ENCODE data around the gene CCDC39.
"Not testable (repeated sequence)": the region's sequence is repeated elsewhere in the genome, so short reads cannot be mapped to it uniquely, and the experiment has no call there.

Gene CCDC39

DNA sequence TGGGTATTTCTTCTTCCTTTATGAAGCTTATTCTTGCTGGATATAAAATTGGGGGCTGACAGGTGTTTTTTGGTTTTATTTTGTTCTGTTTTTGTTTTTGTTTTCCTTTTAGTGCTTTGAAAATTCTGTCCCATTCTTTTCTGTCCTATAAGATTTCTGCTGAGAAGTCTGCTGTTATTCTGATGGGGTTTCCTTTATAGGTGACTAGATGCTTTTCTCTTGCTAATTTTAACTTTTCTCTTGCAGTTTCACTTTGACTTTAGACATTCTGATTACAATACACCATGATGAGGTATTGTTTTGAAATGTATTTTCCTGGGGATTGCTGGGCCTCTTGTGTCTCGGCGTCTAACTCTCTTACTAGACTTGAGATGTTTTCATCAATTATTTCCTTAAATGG, 54.6 kb downstream of the CCDC39 start:
- no peak for DNase-seq (ENCODE audit: low read depth, low spot score)

DNA sequence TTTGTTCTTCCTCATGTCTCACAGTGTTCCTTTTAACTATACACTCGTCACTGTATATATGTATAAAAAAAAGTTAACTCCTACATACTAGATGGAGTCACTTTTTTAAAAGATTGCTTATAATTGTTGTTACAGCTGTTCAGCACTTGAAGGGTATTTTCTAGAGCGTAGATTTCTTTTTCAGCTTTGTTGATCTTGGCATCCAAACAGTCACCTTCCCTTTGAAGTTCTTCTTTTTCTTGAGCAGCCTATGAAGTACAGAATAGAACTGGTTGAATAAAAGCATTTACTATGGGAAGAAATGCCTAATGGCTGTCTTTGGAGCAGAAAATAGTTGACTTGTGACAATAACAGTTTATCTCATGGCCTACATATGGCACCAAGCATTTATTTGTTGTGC, 59.6 kb downstream of the CCDC39 start:
- no peak for DNase-seq (ENCODE audit: low read depth, low spot score)

DNA sequence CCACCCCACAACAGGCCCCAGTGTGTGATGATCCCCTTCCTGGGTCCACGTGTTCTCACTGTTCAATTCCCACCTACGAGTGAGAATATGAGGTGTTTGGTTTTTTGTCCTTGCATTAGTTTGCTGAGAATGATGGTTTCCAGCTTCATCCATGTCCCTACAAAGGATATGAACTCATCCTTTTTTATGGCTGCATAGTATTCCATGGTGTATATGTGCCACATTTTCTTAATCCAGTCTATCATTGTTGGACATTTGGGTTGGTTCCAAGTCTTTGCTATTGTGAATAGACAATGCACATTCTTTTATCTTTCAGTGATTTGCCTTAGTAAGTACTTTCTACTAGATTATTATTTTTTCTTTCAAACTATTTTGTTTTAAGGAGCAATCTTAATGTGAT, 60.7 kb downstream of the CCDC39 start:
- not testable (repeated sequence) for DNase-seq (ENCODE audit: low read depth, low spot score)

DNA sequence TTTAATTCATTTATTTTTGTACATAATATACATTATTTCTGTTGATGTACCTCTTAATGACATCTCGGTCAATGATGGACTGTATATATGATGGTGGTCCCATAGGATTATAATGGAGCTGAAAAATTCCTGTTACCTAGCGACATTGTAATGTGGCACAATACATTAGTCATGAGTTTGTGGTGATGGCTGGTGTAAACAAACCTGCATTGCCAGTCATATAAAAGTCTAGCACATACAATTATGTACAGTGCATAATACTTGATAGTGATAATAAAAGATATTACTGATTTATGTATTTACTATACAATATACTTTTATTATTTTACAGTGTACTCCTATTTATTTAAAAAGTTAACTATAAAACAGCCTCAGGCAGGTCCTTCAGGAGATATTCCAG, 62.2 kb downstream of the CCDC39 start:
- DNase-seq (ENCODE audit: low read depth, low spot score) = no peak

DNA sequence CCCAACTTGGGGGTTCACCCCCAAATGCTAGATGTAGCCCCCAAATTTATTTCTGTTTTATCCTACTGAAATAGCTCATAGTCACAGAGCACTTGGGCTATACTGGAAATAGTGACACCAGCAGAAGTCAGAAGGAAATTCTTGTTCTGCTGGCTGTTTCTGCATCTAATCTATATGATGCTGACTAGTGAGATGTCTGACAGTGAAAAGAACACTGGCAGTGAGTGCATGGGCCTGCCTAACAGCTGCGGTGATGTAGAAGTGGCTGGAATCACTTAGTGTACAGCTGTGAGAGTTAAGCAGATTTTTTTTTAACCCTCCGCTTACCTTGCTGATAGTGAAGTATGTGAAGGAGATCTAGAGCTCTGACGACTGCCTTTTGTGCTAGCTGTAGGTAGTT, 63.3 kb downstream of the CCDC39 start:
- DNase-seq (ENCODE audit: low read depth, low spot score) = no peak

DNA sequence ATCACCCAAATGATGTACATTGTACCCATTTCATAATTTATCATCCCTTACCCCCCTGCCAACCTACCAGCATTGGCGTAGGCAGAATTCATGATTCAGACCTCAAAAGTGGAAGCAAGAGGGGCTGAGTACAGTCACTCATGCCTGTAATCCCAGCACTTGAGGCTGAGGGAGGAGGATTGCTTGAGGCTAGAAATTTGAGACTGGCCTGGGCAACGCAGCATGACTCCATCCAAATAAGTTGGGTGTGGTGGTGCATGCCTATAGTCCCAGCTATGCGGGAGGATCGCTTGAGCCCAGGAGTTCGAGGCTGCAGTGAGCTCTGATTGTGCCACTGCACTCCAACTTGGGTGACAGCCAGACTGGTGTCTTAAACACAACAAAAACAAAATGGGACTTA, 66.9 kb downstream of the CCDC39 start:
- peak; percentile 53 for DNase-seq (ENCODE audit: low read depth, low spot score)

DNA sequence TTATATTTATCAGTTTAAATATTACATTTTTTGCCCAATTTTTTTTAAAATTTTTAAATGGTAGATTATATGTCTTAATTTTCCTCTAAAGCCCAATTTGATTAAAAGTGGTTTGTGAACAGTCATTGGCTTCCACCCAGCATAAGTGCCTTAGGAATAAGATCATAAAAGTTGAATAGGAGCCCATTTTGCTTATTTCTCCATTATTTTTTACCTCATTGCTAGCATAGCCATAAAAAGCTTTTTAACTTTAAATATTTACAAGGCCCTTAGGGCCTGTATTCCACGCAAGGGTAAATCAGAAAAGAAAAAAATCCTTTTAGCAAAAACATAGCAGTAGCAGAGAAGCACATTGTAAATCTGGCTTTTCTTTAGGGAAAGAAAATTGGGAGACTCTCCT, 68.3 kb downstream of the CCDC39 start:
- DNase-seq (ENCODE audit: low read depth, low spot score) = no peak

DNA sequence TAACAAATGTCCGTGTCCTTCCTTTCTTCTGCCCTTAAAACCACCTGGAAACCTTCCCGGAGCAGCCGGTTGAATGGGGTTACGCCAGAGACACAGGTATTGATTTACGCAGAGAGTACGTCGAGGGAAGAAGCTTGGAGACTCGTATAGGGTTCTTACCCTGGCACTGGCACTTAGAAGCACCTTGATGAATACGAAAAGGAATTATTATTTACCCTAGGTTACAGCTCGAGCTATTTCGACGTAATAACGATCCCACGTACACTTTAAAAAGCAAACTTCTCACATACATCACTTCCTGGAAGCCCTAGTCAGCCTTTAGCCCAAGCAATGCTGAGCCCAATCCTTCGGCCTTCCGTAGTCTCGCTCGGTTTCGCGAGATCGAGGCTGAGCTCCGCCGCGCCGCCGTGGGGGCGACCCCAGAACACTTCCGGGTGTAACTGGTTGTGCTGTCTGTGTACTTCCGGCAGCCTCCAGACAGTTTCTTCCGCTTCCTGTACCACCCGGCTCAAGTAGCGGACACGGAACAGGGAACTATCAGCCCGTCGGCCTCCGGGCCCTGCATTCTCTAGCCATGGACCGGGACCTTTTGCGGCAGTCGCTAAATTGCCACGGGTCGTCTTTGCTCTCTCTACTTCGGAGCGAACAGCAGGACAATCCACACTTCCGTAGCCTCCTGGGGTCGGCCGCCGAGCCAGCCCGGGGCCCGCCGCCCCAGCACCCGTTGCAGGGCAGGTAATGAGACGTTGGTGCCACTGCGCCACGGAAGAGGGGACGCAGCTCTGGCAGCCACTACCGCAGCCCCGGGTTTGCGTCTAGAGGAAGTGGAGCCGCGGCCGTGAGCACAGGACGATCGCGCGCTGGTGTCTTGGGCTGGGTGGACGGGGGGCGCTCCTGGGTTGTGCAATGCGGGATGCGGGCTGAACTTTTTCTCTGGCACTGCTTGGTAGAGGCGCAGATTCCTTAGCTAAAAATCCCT, 77.3 kb downstream of the CCDC39 start, which contains the start of gene TTC14:
TSS of gene TTC14 (plus strand) at position 476 of the 979 bp plus-strand sequence. CDS start at position 575, 99 bp downstream.
- DNase-seq (ENCODE audit: low read depth, low spot score) = peak; percentile 96

DNA sequence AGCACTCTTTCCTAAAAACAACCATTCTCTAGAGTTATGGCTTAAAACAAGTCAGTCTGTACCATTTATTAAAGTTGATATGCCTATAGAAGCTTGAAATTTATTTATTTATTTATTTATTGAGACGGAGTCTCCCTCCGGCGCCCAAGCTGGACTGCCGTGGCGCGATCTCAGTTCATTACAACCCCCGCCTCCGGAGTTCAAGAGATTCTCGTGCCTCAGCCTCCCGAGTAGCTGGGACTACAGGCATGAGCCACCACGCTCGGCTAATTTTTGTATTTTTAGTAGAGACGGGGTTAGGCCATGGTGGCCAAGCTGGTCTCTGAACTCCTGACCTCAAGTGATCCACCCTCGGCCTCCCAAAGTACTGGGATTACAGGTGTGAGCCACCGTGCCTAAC, 78.8 kb downstream of the CCDC39 start:
- no peak for DNase-seq (ENCODE audit: low read depth, low spot score)

DNA sequence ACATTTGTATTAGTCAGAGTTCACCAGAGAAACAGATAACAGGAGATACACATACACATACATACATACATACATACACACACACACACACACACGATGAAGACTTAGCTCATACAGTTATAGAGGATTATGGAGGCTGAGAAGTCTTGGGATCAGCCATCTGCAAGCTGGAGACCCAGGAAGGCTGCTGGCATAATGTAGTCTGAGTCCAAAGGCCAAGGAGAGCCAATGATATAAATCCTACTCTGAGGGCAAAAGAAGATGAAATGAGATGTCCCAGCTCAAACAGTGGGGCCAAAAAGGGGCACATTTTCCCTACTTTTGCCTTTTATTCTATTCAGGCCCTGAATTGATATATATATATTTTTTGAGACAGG, 83.7 kb downstream of the CCDC39 start:
- no peak for DNase-seq (ENCODE audit: low read depth, low spot score)

DNA sequence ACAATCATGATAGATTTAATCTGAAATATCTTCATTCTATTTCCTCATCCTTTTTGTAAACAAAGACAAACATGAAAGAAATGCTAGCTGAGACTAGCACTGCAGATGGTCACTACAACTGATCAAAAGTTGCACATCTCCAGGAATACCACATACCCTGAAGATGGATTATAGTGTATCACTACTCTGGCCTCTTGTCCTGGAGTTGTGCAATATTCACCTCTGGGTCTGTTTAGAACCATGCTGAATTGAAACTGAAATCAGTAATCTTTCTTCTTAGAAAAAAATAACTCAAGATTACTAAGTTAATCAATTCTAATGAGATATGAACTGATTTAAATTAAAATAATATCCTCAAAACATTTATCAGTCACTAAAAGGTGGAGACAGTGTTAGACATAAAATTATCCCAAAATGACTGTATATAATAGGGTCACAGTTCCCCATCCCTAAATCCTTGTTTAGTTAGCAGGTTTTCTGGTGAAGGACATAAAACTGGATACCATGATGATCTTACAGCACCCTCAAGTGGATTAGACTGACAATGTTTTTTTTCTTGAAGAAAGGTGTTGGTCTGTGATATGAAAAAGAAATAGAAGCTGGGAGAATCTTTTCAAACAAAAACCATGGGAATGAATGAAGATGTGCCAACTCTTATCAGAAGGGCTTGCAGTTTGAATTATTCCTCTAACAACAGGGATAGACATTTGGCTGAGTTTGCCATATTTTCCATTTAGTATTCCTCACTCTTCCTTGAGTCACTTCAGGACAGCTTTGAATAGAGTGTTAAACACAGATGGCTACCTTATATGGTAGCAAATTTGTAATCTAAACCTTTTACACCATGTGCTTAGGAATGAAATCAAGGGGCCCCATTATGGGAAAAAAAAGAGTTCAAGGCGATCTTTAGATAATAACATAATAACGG, 84.4 kb downstream of the CCDC39 start:
- DNase-seq (ENCODE audit: low read depth, low spot score) = no peak

DNA sequence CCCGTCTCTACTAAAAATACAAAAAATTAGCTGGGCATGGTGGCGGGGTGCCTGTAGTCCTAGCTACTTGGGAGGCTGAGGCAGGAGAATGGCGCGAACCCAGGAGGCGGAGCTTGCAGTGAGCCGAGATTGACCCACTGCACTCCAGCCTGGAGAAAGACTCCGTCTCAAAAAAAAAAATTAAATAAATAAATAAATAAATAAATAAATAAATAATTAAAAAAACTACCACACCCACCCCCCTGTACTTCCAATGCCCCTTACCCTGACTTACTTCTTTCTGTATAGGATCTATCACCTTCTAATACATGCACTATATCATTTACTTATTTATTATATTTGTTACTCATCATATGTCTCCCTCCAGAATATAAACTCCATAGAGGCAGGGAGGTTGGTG, 85.7 kb downstream of the CCDC39 start:
- not testable (repeated sequence) for DNase-seq (ENCODE audit: low read depth, low spot score)

DNA sequence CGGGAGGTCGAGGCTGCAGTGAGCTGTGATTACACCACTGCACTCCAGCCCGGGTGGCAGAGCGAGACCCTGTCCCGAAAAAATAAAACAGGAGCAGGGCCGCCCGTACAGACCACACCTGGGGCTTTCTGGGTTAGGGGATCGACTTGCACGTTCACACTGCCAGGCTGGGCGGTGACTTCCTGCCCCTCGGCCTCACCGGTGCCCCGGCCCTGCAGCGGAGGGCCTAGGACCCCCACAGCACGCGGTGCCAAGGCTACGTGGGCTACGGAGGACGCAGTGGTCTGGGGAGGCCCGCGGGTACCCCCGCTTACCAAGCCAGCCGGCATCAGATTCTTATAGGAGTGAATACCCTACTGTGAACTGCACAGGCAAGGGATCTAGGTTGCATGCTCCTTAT, 88.9 kb downstream of the CCDC39 start:
- DNase-seq (ENCODE audit: low read depth, low spot score) = no peak

DNA sequence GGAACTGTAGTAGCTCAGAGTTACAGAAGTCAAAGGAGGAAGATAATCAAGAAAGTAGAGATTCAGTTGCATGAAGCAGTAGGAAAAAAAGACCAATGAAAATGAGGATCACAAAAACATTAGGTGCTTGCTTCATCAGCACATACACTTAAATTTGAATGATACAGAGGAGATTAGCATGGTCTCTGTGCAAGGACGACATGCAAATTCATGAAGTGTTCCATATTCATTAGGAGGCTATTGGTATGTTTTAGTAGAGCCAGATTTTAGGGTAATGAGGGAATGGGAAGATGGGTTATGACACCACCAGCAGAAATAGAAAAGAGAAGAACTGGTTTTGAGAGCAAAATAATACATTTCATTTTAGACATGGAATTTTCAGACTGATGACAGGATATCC, 98.4 kb downstream of the CCDC39 start:
- DNase-seq (ENCODE audit: low read depth, low spot score) = no peak

DNA sequence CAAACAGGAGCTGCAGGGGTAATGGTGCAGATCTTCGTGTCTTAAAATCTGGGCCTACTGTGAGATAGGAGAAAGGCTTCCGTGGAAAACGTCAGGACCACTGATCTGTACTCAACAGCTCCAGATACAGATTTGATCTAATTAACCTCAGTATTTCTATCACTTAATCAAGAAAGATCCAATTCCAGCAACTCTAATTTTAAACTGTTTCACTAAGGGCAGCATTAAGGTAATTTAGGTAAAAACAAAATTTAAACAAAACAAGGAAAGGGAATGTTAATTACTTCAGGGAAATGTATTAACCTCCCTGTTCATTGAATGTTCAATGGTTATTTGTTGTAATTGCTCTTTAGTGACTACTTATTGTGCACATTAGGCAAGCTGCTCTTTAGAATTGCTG, 103.7 kb downstream of the CCDC39 start:
- DNase-seq (ENCODE audit: low read depth, low spot score) = no peak

DNA sequence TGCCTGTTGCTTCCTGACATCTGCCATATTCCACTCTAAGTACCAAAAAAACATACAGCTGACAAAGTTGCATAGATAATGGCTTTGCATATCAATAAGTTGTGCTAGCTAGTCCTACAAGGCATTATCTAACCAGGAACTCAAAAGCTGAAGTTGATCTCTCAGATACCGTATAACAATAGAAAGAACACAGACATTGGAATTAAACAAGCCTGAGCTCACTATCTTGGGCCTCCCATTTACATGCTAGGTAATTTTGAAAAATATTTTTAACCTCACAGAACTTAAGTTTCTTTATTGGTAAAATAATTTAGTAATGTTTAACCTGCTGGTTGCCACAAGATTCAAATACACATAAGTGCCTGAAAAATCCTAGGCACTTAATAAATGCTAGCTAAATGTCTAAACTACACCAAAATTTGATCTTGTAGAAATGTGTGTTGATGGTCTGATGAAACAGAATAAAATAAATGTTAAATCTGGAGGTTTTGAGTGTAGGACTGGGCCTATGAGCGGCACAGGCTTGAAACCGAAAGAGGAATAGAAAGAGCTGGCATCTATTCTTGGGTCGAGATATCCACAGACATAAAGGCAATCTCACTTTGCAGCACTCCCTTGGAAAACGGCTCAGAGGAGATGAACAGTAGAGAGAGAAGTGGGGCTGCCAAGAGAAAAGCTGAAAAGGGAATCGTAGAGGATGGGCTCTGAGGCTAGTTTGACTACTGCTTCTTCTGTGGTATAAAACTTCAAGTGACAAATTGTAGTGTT, 107.3 kb downstream of the CCDC39 start:
- no peak for DNase-seq (ENCODE audit: low read depth, low spot score)

DNA sequence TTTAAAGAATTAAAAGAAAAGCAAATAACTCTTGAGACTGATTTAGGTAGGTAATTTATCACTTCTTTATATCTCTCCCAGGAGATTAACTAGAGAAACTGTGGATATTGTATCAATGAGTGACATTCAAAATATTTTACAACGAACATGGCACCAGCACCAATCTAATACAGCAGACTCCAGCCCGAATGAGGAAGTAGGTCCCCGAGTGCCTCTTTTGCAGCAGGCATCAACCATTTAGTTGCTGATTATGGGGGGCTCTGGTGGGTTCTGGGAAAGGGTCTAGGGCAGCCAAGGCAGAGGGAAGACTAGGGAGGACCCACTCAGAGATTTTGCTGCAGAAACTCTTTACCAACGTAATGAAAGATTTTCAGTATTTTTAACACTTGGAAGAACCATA, 109.1 kb downstream of the CCDC39 start:
- DNase-seq (ENCODE audit: low read depth, low spot score) = no peak

DNA sequence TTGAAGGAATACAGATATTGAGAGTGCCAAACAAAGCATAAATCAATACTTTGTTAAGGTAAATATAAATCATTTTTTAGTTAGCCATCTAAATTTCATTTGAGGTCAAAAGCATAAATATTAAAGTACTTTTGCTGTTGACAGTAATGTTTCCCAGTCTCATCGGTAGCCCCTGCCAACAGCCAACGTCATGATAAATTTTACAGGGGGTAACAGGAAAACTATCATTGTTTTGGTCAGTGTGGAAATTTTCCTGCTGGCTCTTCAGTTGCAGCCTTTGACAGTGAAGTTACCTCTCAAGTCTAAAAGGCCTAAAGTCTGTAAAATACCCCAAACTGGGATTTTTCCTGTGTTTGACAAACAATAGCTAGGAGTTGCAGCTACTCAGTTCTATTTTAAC, 114.6 kb downstream of the CCDC39 start:
- no peak for DNase-seq (ENCODE audit: low read depth, low spot score)

Measured in ELF-1 (cell line).